ENCODE data around the gene CKAP4. TPM values are rescaled to one million over a fixed set of nuclear protein-coding genes. Genes with fewer than 3 reads are reported as not detected.
A peak's percentile ranks its signal among the peaks of the same experiment; 100 is the strongest.

CKAP4 gene
- total and polyA plus RNA-seq, 9 of the 15 experiments (the other 6 are each of a cell fraction or from before 2014, with no cell fraction given), result 0.08 to 0.20 TPM; not detected in 7

GRCh38 chr12:106288494-106289195 is 40.8 kb upstream of the CKAP4 start (continued):
- TF ChIP-seq LEF1 (IDR thresholded peaks at IDR 0.05) (peak; percentile 59; the same call in 1 of the 2 replicates), ZNF639 (CRISPR knock-in tag; conservative IDR thresholded peaks at IDR 0.05 in 1 of 2, IDR thresholded peaks at IDR 0.05 in 1 of 2) (peak in 1 of 2 experiments; percentile 29; a peak in 1 of 4 replicates), EHMT2 (IDR thresholded peaks at IDR 0.05) (peak; percentile 13; the same call in 1 of the 2 replicates), CTBP1 (IDR thresholded peaks at IDR 0.05; ENCODE audit: borderline replicate concordance) (0 out of 2 replicates have a peak, but pooled peaks have one; percentile 14), PBX2 (CRISPR knock-in tag; IDR thresholded peaks at IDR 0.05; ENCODE audit: low read depth) (no peak), PBX2 (tag; conservative IDR thresholded peaks at IDR 0.05; ENCODE audit: low read depth) (0 out of 2 replicates have a peak, but pooled peaks have one; percentile 5), HDAC2 (IDR thresholded peaks at IDR 0.05) (no peak), ETV5 (CRISPR knock-in tag; IDR thresholded peaks at IDR 0.05; ENCODE audit: low read depth) (no peak), ZNF318 (IDR thresholded peaks at IDR 0.05; ENCODE audit: borderline replicate concordance in 1 of 2, low read depth in 1 of 2) (no peak), MEIS2 (IDR thresholded peaks at IDR 0.05; ENCODE audit: partially characterized antibody) (peak; percentile 78), ELF4 (CRISPR knock-in tag; IDR thresholded peaks at IDR 0.05) (no peak), ZNF232 (CRISPR knock-in tag; IDR thresholded peaks at IDR 0.05) (no peak), ZNF395 (CRISPR knock-in tag; IDR thresholded peaks at IDR 0.05) (peak; percentile 83)

All from K562 (cell line).